Forelimb muscle (tissue), 1 donor: ENCODE measurements around the gene C2orf15. TPM values are rescaled to one million over a fixed set of nuclear protein-coding genes. Genes with fewer than 3 reads are reported as not detected.
"Not testable (repeated sequence)": the region's sequence is repeated elsewhere in the genome, so short reads cannot be mapped to it uniquely, and the experiment has no call there.

ENCODE experiments used
- DNase-seq: peaks from one replicate; pipeline ENCODE4 v3.0.0-alpha.2; 2013; ENCODE audit warnings: low read depth
- polyA plus RNA-seq: library from polyadenylated mRNA; unstranded; fragments of 120-200 nt; gene quantifications from one replicate; pipeline ENCODE4 v1.2.1, GENCODE V29; 2013; ENCODE audit not compliant: insufficient read length

Gene C2orf15
- polyA plus RNA-seq, 1 donor: 0.37 TPM

- DNase-seq: no peak
Measured at GRCh38 chr2:99166218-99166617, 24.7 kb downstream of the C2orf15 start.

- no peak for DNase-seq
Measured at GRCh38 chr2:99169534-99169933, 28.0 kb downstream of the C2orf15 start.

GRCh38 chr2:99171377-99172140, 30.1 kb downstream of the C2orf15 start:
- no peak for DNase-seq

- DNase-seq: peak; percentile 95
Measured at GRCh38 chr2:99180755-99181623, 39.5 kb downstream of the C2orf15 start, which contains the start of the genes MITD1 and MRPL30. MITD1 (minus strand) TSS chr2:99181058; CDS start chr2:99180981, 77 bp downstream. MRPL30 (plus strand) TSS chr2:99181184; CDS start chr2:99186204, 5,020 bp downstream.

- DNase-seq: no peak
Measured at GRCh38 chr2:99181624-99182000, 40.1 kb downstream of the C2orf15 start.

GRCh38 chr2:99183025-99183424, 41.5 kb downstream of the C2orf15 start:
- no peak for DNase-seq

- no peak for DNase-seq
Measured at GRCh38 chr2:99184811-99185210, 43.3 kb downstream of the C2orf15 start.

GRCh38 chr2:99187011-99187410, 45.5 kb downstream of the C2orf15 start:
- DNase-seq: no peak

- no peak for DNase-seq
Measured at GRCh38 chr2:99188357-99188756, 46.9 kb downstream of the C2orf15 start.

GRCh38 chr2:99190548-99190947, 49.0 kb downstream of the C2orf15 start:
- no peak for DNase-seq

GRCh38 chr2:99192364-99192763, 50.9 kb downstream of the C2orf15 start:
- not testable (repeated sequence) for DNase-seq

- DNase-seq: no peak
Measured at GRCh38 chr2:99198103-99198841, 56.8 kb downstream of the C2orf15 start.

GRCh38 chr2:99200076-99200800, 58.7 kb downstream of the C2orf15 start:
- DNase-seq: no peak

Other genes starting within 250 kb of the C2orf15 start
- gene CRACDL, start 205.5 kb upstream of the C2orf15 start, polyA plus RNA-seq: 1.1 TPM
- 2.5 TPM for gene TSGA10, start 13.2 kb downstream of the C2orf15 start, polyA plus RNA-seq
- 7.6 TPM for gene LIPT1, start 13.3 kb downstream of the C2orf15 start, polyA plus RNA-seq
- 23.4 TPM for gene MITD1, start 39.4 kb downstream of the C2orf15 start, polyA plus RNA-seq
- 40.3 TPM for gene MRPL30, start 39.5 kb downstream of the C2orf15 start, polyA plus RNA-seq
- gene LYG2, start 114.0 kb downstream of the C2orf15 start, polyA plus RNA-seq: 0.22 TPM
- 2.8 TPM for gene LYG1, start 159.5 kb downstream of the C2orf15 start, polyA plus RNA-seq
- 21.2 TPM for gene TXNDC9, start 194.6 kb downstream of the C2orf15 start, polyA plus RNA-seq
- gene EIF5B, start 195.7 kb downstream of the C2orf15 start, polyA plus RNA-seq: 53.9 TPM